Vagina (tissue), 2 donors: Measurements from ENCODE around the gene FRMD3.

Experiments used
- CTCF ChIP-seq, 3 experiments: fragments of 450-650 bp in 2 of 3; fragments of 200-600 bp in 1 of 3; sonication (generic) in 1 of 3; IDR thresholded peaks; one replicate each; pipeline ENCODE4 v1.5.1; 2017 to 2019; ENCODE audit warnings: antibody characterized with exemption in 3 of 3, mild to moderate bottlenecking in 2 of 3, moderate library complexity in 2 of 3
- POLR2A ChIP-seq, 2 donors: fragments of 450-650 bp; IDR thresholded peaks; one replicate each; pipeline ENCODE4 v1.6.1; 2017; ENCODE audit warnings: antibody characterized with exemption in 2 of 2, mild to moderate bottlenecking in 2 of 2, moderate library complexity in 2 of 2
- POLR2AphosphoS5 ChIP-seq, 2 donors: sonication (generic); formaldehyde crosslinking; IDR thresholded peaks; one replicate each; pipeline ENCODE4 v1.9.0; 2017; ENCODE audit warnings: antibody characterized with exemption in 2 of 2, mild to moderate bottlenecking in 2 of 2, low read depth in 1 of 2; ENCODE audit not compliant: insufficient read depth in 1 of 2

GRCh38 chr9:83342731-83343130, 195.5 kb downstream of the FRMD3 start:
- TF ChIP-seq CTCF (IDR thresholded peaks at IDR 0.05) (no peak), POLR2AphosphoS5 (IDR thresholded peaks at IDR 0.05; ENCODE audit: insufficient read depth in 1 of 2, low read depth in 1 of 2) (no peak), POLR2A (IDR thresholded peaks at IDR 0.05) (no peak)
